COR-L47 (cell line): Measurements from ENCODE around the gene ITPR3.

Source experiments
- DNase-seq: peaks from one replicate; lab custom pipeline; 2025; lab: John Stamatoyannopoulos, UW

ITPR3 gene

GRCh38 chr6:33670086-33670660 is 49.1 kb downstream of the ITPR3 start:
- no peak for DNase-seq

GRCh38 chr6:33670971-33671743 is 50.0 kb downstream of the ITPR3 start:
- DNase-seq: no peak

- no peak for DNase-seq
Measured at GRCh38 chr6:33671744-33672072, 50.6 kb downstream of the ITPR3 start.

GRCh38 chr6:33672808-33673207 is 51.7 kb downstream of the ITPR3 start:
- no peak for DNase-seq

GRCh38 chr6:33673851-33674250 is 52.7 kb downstream of the ITPR3 start:
- no peak for DNase-seq

GRCh38 chr6:33675968-33676367 is 54.8 kb downstream of the ITPR3 start:
- DNase-seq: no peak

GRCh38 chr6:33676416-33677142 is 55.5 kb downstream of the ITPR3 start:
- no peak for DNase-seq

- no peak for DNase-seq
Measured at GRCh38 chr6:33677143-33677660, 56.1 kb downstream of the ITPR3 start.

- no peak for DNase-seq
Measured at GRCh38 chr6:33677689-33678088, 56.6 kb downstream of the ITPR3 start.

- DNase-seq: no peak
Measured at GRCh38 chr6:33678233-33678931, 57.3 kb downstream of the ITPR3 start.

GRCh38 chr6:33678932-33679490 is 57.9 kb downstream of the ITPR3 start:
- DNase-seq: no peak

- no peak for DNase-seq
Measured at GRCh38 chr6:33679761-33680160, 58.6 kb downstream of the ITPR3 start.

- DNase-seq: no peak
Measured at GRCh38 chr6:33682341-33682740, 61.2 kb downstream of the ITPR3 start.

- DNase-seq: no peak
Measured at GRCh38 chr6:33683051-33683571, 62.0 kb downstream of the ITPR3 start.

GRCh38 chr6:33683576-33684427 is 62.7 kb downstream of the ITPR3 start:
- DNase-seq: no peak

- DNase-seq: no peak
Measured at GRCh38 chr6:33684428-33684896, 63.3 kb downstream of the ITPR3 start.

GRCh38 chr6:33684983-33685382 is 63.9 kb downstream of the ITPR3 start:
- no peak for DNase-seq

GRCh38 chr6:33685411-33686224 is 64.5 kb downstream of the ITPR3 start:
- no peak for DNase-seq

GRCh38 chr6:33686225-33686924 is 65.3 kb downstream of the ITPR3 start:
- no peak for DNase-seq
